Nephron (organoid): Measurements from ENCODE around the gene OPRM1.
"Not testable (repeated sequence)": the region's sequence is repeated elsewhere in the genome, so short reads cannot be mapped to it uniquely, and the experiment has no call there.

ENCODE experiments used
- H3K27ac Mint-ChIP-seq, 3 experiments: 2 replicates each; pipeline ENCODE4 v1.8.0; 2020; ENCODE audit warnings: mixed read lengths in 3 of 3, mild to moderate bottlenecking in 2 of 3, moderate library complexity in 1 of 3
- H3K27me3 Mint-ChIP-seq: 2 replicates; pipeline ENCODE4 v1.8.0; 2021; ENCODE audit warnings: low read depth, mild to moderate bottlenecking, moderate library complexity, mixed read lengths
- H3K36me3 Mint-ChIP-seq: 2 replicates; pipeline ENCODE4 v1.8.0; 2020; ENCODE audit warnings: low read depth, mixed read lengths
- H3K4me1 Mint-ChIP-seq: 2 replicates; pipeline ENCODE4 v1.8.0; 2020; ENCODE audit warnings: mixed read lengths
- H3K4me3 Mint-ChIP-seq, 3 experiments: 2 replicates each; pipeline ENCODE4 v1.8.0; 2020; ENCODE audit warnings: mild to moderate bottlenecking in 3 of 3, mixed read lengths in 3 of 3, moderate library complexity in 2 of 3
- H3K9me3 Mint-ChIP-seq: 2 replicates; pipeline ENCODE4 v1.8.0; 2020; ENCODE audit warnings: mixed read lengths
- CTCF ChIP-seq, 3 experiments: fragments of 200-600 bp; sonication (generic); IDR thresholded peaks; one replicate each; pipeline ENCODE4 v1.5.0; 2021; ENCODE audit warnings: antibody characterized with exemption in 3 of 3; ENCODE audit not compliant: unreplicated experiment in 3 of 3

Gene OPRM1

GRCh38 chr6:154070041-154070440, 31.0 kb downstream of the OPRM1 start:
- H3K27ac Mint-ChIP-seq: no peak overlapping the region
- no peaks in the 10 kb centered on the region for H3K9me3 Mint-ChIP-seq
- TF ChIP-seq CTCF (IDR thresholded peaks at IDR 0.05; ENCODE audit: unreplicated experiment in 3 of 3): no peak
- no peaks in the 10 kb centered on the region for H3K4me1 Mint-ChIP-seq
- H3K36me3 Mint-ChIP-seq: no peaks in the 10 kb centered on the region
- H3K4me3 Mint-ChIP-seq: no peak overlapping the region
- peaks cover 4% of the 10 kb centered on the region for H3K27me3 Mint-ChIP-seq

- H3K27me3 Mint-ChIP-seq: peaks cover 4% of the 10 kb centered on the region
- no peaks in the 10 kb centered on the region for H3K36me3 Mint-ChIP-seq
- no peak overlapping the region for H3K4me3 Mint-ChIP-seq
- H3K27ac Mint-ChIP-seq: no peak overlapping the region
- TF ChIP-seq CTCF (IDR thresholded peaks at IDR 0.05; ENCODE audit: unreplicated experiment in 3 of 3): no peak
- no peaks in the 10 kb centered on the region for H3K4me1 Mint-ChIP-seq
- no peaks in the 10 kb centered on the region for H3K9me3 Mint-ChIP-seq
These were observed 31.6 kb downstream of the OPRM1 start for GRCh38 chr6:154070657-154071056.

GRCh38 chr6:154071236-154071635, 32.2 kb downstream of the OPRM1 start:
- Mint-ChIP-seq H3K9me3 (no peaks in the 10 kb centered on the region), H3K27ac (no peak overlapping the region), H3K27me3 (peaks cover 4% of the 10 kb centered on the region), H3K36me3 (no peaks in the 10 kb centered on the region), H3K4me1 (no peaks in the 10 kb centered on the region), H3K4me3 (no peak overlapping the region)
- no peak for TF ChIP-seq CTCF (IDR thresholded peaks at IDR 0.05; ENCODE audit: unreplicated experiment in 3 of 3)

DNA sequence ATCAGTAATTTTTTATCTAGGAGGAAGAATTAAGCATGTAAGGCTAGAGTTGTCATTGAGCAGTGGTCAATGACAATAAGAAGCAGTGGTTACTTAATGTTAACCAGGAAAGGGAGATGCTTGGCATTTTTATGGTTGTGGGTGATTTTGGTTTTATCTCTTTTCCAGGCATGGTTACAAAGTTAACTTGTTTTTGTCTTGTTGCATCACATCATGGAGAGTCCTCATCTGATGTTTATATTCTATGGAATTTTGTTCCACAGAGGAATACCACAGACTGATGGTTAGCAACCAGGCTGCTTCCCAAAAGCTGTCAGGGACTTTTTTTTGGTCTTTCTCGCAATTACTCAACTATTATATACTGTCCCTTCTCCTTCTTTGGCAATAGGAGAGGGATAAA, 32.7 kb downstream of the OPRM1 start:
- H3K4me3 Mint-ChIP-seq: no peak overlapping the region
- H3K27me3 Mint-ChIP-seq: peaks cover 4% of the 10 kb centered on the region
- no peak overlapping the region for H3K27ac Mint-ChIP-seq
- no peaks in the 10 kb centered on the region for H3K9me3 Mint-ChIP-seq
- no peaks in the 10 kb centered on the region for H3K4me1 Mint-ChIP-seq
- no peak for TF ChIP-seq CTCF (IDR thresholded peaks at IDR 0.05; ENCODE audit: unreplicated experiment in 3 of 3)
- no peaks in the 10 kb centered on the region for H3K36me3 Mint-ChIP-seq

GRCh38 chr6:154078596-154078995, 39.6 kb downstream of the OPRM1 start:
- not testable (repeated sequence) for H3K27ac Mint-ChIP-seq, H3K9me3 Mint-ChIP-seq, H3K4me3 Mint-ChIP-seq, H3K27me3 Mint-ChIP-seq, H3K36me3 Mint-ChIP-seq, H3K4me1 Mint-ChIP-seq

DNA sequence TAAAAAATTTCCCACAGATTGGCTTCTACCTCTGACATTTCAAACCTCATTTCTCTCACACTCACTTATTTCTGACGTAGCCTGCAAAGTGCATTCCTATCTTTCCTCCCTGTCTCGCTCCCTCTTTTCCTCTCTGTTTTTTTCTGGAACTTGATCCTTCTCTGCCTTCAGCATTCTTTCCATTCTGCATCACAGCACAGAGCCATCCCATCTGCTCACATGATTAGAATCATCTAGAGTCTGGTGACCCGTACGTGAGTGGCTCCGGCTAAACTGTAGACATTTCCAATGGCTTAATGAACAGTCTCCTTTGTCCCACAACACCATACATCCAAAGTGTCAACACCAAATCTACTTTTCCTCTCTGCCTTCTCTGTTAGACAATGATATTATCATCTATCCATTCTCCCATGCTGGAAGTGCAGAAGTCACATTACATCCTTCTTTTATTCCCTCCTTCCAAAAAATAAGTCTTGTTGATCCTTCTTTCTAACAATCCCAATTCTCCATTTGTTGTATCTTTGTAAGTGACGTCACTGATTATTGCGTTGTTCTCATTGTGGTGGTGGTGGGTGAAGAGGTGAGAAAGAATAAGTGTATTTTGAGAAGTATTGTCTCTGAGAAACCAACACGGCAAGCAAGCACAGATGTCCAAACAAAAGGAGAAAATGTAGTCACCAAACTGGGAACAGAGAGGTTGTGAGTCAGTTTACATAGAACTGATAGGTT, 41.6 kb downstream of the OPRM1 start:
- H3K27me3 Mint-ChIP-seq: no peaks in the 10 kb centered on the region
- no peak overlapping the region for H3K4me3 Mint-ChIP-seq
- H3K27ac Mint-ChIP-seq: peak overlapping the region in 1 of 3 experiments; percentile 53
- no peaks in the 10 kb centered on the region for H3K36me3 Mint-ChIP-seq
- no peak for TF ChIP-seq CTCF (IDR thresholded peaks at IDR 0.05; ENCODE audit: unreplicated experiment in 3 of 3)
- peaks cover 8% of the 10 kb centered on the region for H3K4me1 Mint-ChIP-seq
- H3K9me3 Mint-ChIP-seq: no peaks in the 10 kb centered on the region
